Neural progenitor cell (in vitro differentiated cells): ENCODE results near the gene GALR2. TPM values are rescaled to one million over a fixed set of nuclear protein-coding genes. Genes with fewer than 3 reads are reported as not detected.

Experiments
- DNase-seq: peaks from one replicate; pipeline ENCODE4 v3.0.0-alpha.2; 2016; ENCODE audit warnings: low spot score
- H2AFZ ChIP-seq: fragments of 200-600 bp; sonication (generic); replicated peaks from 2 replicates; pipeline ENCODE4 v1.6.1; 2016; ENCODE audit warnings: antibody characterized with exemption
- H3F3A ChIP-seq: fragments of 200-600 bp; sonication (generic); 2 replicates; pipeline ENCODE4 v1.6.1; 2016; ENCODE audit warnings: antibody characterized with exemption, low read depth
- H3K27ac ChIP-seq: fragments of 200-600 bp; sonication (generic); 2 replicates; pipeline ENCODE4 v1.5.1; 2016; ENCODE audit warnings: mild to moderate bottlenecking
- H3K27me3 ChIP-seq: fragments of 200-600 bp; sonication (generic); 2 replicates; pipeline ENCODE4 v1.6.1; 2016; ENCODE audit warnings: mild to moderate bottlenecking, moderate library complexity
- H3K36me3 ChIP-seq: fragments of 200-600 bp; sonication (generic); 2 replicates; pipeline ENCODE4 v1.5.1; 2016
- H3K4me1 ChIP-seq: fragments of 200-600 bp; sonication (generic); 2 replicates; pipeline ENCODE4 v1.6.1; 2016; ENCODE audit warnings: mixed run types
- H3K4me2 ChIP-seq: fragments of 200-600 bp; sonication (generic); 2 replicates; pipeline ENCODE4 v1.6.1; 2016
- H3K4me3 ChIP-seq: fragments of 200-600 bp; sonication (generic); 2 replicates; pipeline ENCODE4 v1.5.1; 2016
- H3K79me2 ChIP-seq: fragments of 200-600 bp; sonication (generic); 2 replicates; pipeline ENCODE4 v1.6.1; 2016; ENCODE audit warnings: low read depth
- H3K9ac ChIP-seq: fragments of 200-600 bp; sonication (generic); 2 replicates; pipeline ENCODE4 v1.6.1; 2016
- H3K9me3 ChIP-seq: fragments of 200-600 bp; sonication (generic); 2 replicates; pipeline ENCODE4 v1.5.1; 2016; ENCODE audit warnings: low read depth
- H4K20me1 ChIP-seq: fragments of 200-600 bp; sonication (generic); 2 replicates; pipeline ENCODE4 v1.6.1; 2016; ENCODE audit warnings: low read depth
- H3K27ac Mint-ChIP-seq: 3 replicates; pipeline ENCODE4 v1.8.0; 2021; ENCODE audit warnings: mixed read lengths
- H3K27me3 Mint-ChIP-seq: 2 replicates; pipeline ENCODE4 v1.8.0; 2022; ENCODE audit warnings: low read depth, mild to moderate bottlenecking, inconsistent platforms, moderate library complexity, mixed read lengths; ENCODE audit not compliant: insufficient read depth
- H3K36me3 Mint-ChIP-seq: 3 replicates; pipeline ENCODE4 v1.8.0; 2021; ENCODE audit warnings: mixed read lengths
- H3K4me1 Mint-ChIP-seq: 3 replicates; pipeline ENCODE4 v1.8.0; 2021; ENCODE audit warnings: mixed read lengths
- H3K4me3 Mint-ChIP-seq: 3 replicates; pipeline ENCODE4 v1.8.0; 2021; ENCODE audit warnings: mild to moderate bottlenecking, moderate library complexity, mixed read lengths
- H3K9me3 Mint-ChIP-seq: 3 replicates; pipeline ENCODE4 v1.8.0; 2020; ENCODE audit warnings: mixed read lengths
- CTCF ChIP-seq: fragments of 200-600 bp; sonication (generic); IDR thresholded peaks from 2 replicates; pipeline ENCODE4 v1.5.1; 2017; ENCODE audit warnings: antibody characterized with exemption, mild to moderate bottlenecking
- EZH2 ChIP-seq: fragments of 200-600 bp; sonication (generic); IDR thresholded peaks from 2 replicates; pipeline ENCODE4 v1.6.1; 2017; ENCODE audit warnings: antibody characterized with exemption, mild to moderate bottlenecking, moderate library complexity
- EZH2phosphoT487 ChIP-seq: fragments of 200-600 bp; sonication (generic); IDR thresholded peaks from 2 replicates; pipeline ENCODE4 v1.6.1; 2017; ENCODE audit warnings: antibody characterized with exemption
- microRNA-seq: library from miRNA; unstranded; fragments of <30 nt; microRNA quantifications from one replicate; pipeline ENCODE4, GENCODE V29; 2016
- small RNA-seq: library from RNA; depleted of rRNA; stranded (forward); fragments of <200 nt; gene quantifications from one replicate; pipeline ENCODE3, GENCODE V24; 2015
- total RNA-seq: library from RNA; depleted of rRNA; stranded (reverse); fragments of >200 nt; gene quantifications from 2 replicates; pipeline ENCODE4 v1.2.3, GENCODE V29; 2015; ENCODE audit warnings: low replicate concordance

GALR2 gene
- total RNA-seq, 1 donor from 2014 or later, result not detected

GRCh38 chr17:76125922-76126321 is 51.3 kb downstream of the GALR2 start:
- peaks cover 4% of the 10 kb centered on the region for H3K4me1 ChIP-seq
- H3K27ac ChIP-seq, result no peak overlapping the region
- no peaks in the 10 kb centered on the region for H3F3A ChIP-seq
- no peaks in the 10 kb centered on the region for H4K20me1 ChIP-seq
- peaks cover 22% of the 10 kb centered on the region for H3K27me3 ChIP-seq
- H3K36me3 ChIP-seq, result no peaks in the 10 kb centered on the region
- Mint-ChIP-seq H3K9me3 (no peaks in the 10 kb centered on the region), H3K4me1 (peaks cover 24% of the 10 kb centered on the region), H3K27ac (no peak overlapping the region), H3K27me3 (peaks cover 7% of the 10 kb centered on the region), H3K4me3 (no peak overlapping the region), H3K36me3 (no peaks in the 10 kb centered on the region)
- no peak overlapping the region for H3K4me2 ChIP-seq
- H3K9me3 ChIP-seq, result no peaks in the 10 kb centered on the region
- H2AFZ ChIP-seq, result no peak overlapping the region
- no peak overlapping the region for H3K4me3 ChIP-seq
- no peak for DNase-seq
- TF ChIP-seq CTCF (no peak), EZH2phosphoT487 (no peak), EZH2 (no peak)
- no peaks in the 10 kb centered on the region for H3K79me2 ChIP-seq
- no peak overlapping the region for H3K9ac ChIP-seq

Small RNAs within 50 kb of the gene (microRNA-seq; reads per million reads assigned to microRNA genes)
- gene MIR6868, result 0.73 reads per million

Small RNAs within 50 kb of the gene (small RNA-seq; reads per million reads assigned to genes)
- not detected for gene MIR6868

Other genes starting within 250 kb of the GALR2 start
- 0.09 and 0.96 TPM in 2 replicates for gene UNC13D, start 230.4 kb upstream of the GALR2 start, total RNA-seq
- gene WBP2, start 219.4 kb upstream of the GALR2 start, total RNA-seq, result 20.9 and 23.8 TPM in 2 replicates
- gene TRIM47, start 196.2 kb upstream of the GALR2 start, total RNA-seq, result 0.90 and 1.3 TPM in 2 replicates
- gene TRIM65, start 177.8 kb upstream of the GALR2 start, total RNA-seq, result 17.2 and 36.3 TPM in 2 replicates
- gene MRPL38, start 169.9 kb upstream of the GALR2 start, total RNA-seq, result 26.8 and 57.4 TPM in 2 replicates
- 11.2 and 31.4 TPM in 2 replicates for gene FBF1, start 133.7 kb upstream of the GALR2 start, total RNA-seq
- 9.7 and 12.2 TPM in 2 replicates for gene ACOX1, start 95.6 kb upstream of the GALR2 start, total RNA-seq
- 5.9 and 9.4 TPM in 2 replicates for gene TEN1, start 95.5 kb upstream of the GALR2 start, total RNA-seq
- 3.0 and 6.8 TPM in 2 replicates for gene CDK3, start 73.9 kb upstream of the GALR2 start, total RNA-seq
- not detected in 2 replicates for gene EVPL, start 47.5 kb upstream of the GALR2 start, total RNA-seq
- gene SRP68, start 2.3 kb upstream of the GALR2 start, total RNA-seq, result 31.7 and 32.8 TPM in 2 replicates
- gene ZACN, start 4.4 kb downstream of the GALR2 start, total RNA-seq, result not detected in 2 replicates
- gene EXOC7, start 29.0 kb downstream of the GALR2 start, total RNA-seq, result 64.3 and 72.8 TPM in 2 replicates
- 0.49 and 1.7 TPM in 2 replicates for gene FOXJ1, start 66.5 kb downstream of the GALR2 start, total RNA-seq
- gene RNF157, start 165.7 kb downstream of the GALR2 start, total RNA-seq, result 18.5 and 21.0 TPM in 2 replicates
- 4.2 and 10.7 TPM in 2 replicates for gene UBALD2, start 190.6 kb downstream of the GALR2 start, total RNA-seq
- 1.7 and 2.3 TPM in 2 replicates for gene QRICH2, start 233.5 kb downstream of the GALR2 start, total RNA-seq